HG02759 (cell line): Measurements from ENCODE around the gene GOLM1.

Experiments used
- ATAC-seq: cut with Tn5 transposase; IDR thresholded peaks from one replicate; pipeline ENCODE4 v1.9.1; 2021; ENCODE audit warnings: mild to moderate bottlenecking, moderate library complexity; ENCODE audit not compliant: unreplicated experiment

GOLM1 gene

GRCh38 chr9:85994191-85994590 is 105.2 kb downstream of the GOLM1 start:
- ATAC-seq, result no peak

DNA sequence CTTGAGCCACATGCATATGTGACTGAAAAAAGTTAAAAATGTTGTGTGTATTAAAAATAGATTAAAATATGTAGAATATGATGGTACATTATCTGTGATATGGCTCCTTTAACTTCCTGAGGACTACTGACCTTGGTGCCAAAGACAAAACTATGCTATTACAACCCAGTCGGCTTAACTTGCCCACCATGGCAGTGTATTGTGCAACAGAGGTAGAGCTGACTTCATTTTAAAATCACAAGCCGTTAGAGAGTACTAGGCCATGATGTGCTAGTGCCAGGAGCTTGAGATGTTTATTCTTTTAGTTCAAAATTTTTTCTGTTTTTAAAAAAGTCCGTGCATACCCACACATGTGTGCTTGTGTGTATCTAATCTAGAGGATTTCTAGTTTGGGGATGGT is 112.1 kb downstream of the GOLM1 start:
- ATAC-seq, result no peak

DNA sequence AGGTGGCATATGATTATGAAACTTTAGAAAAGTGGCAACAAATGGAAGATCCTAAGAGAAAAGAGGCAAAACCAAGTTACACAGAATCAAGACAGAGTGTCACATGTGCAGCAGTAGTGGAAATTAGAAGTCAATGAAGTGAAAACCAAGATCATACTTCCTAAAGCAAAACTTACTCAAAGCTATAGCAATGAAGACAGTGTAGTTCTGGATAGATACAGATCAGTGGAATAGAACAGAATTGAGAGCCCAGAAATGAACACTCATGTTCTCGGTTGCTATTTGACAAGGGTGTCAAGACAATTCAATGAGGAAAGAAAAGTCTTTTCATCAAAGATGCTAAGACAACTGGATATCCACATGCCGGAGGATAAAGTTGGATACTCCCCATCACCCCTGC is 114.9 kb downstream of the GOLM1 start:
- ATAC-seq, result no peak

- no peak for ATAC-seq
These were observed 118.0 kb downstream of the GOLM1 start for GRCh38 chr9:85981369-85981768.

- ATAC-seq, result no peak
These were observed 120.9 kb downstream of the GOLM1 start for GRCh38 chr9:85978496-85978895.
